Fibroblast of lung (primary cell): ENCODE data around the gene LRRK1. TPM values are rescaled to one million over a fixed set of nuclear protein-coding genes. Genes with fewer than 3 reads are reported as not detected.

Experiments used
- DNase-seq, 2 donors: peaks; one replicate each; pipeline versions ENCODE4 v3.0.0 to v3.0.0-alpha.2; 2010; ENCODE audit warnings: low read depth in 2 of 2
- H2AFZ ChIP-seq: 2 replicates; pipeline ENCODE4 v1.5.1; 2012; ENCODE audit warnings: low read length, control low read depth, inconsistent platforms
- H3K27ac ChIP-seq: 2 replicates; pipeline ENCODE4 v1.5.1; 2011; ENCODE audit warnings: low read length, control low read depth; ENCODE audit not compliant: insufficient read depth
- H3K27me3 ChIP-seq: 2 replicates; pipeline ENCODE4 v1.5.1; 2011; ENCODE audit warnings: mild to moderate bottlenecking, low read length; ENCODE audit not compliant: control insufficient read depth, insufficient read depth
- H3K36me3 ChIP-seq: 2 replicates; pipeline ENCODE4 v1.5.1; 2011; ENCODE audit warnings: low read length; ENCODE audit not compliant: control insufficient read depth, insufficient read depth
- H3K4me1 ChIP-seq: 2 replicates; pipeline ENCODE4 v1.5.1; 2011; ENCODE audit warnings: low read length; ENCODE audit not compliant: control insufficient read depth, insufficient read depth; ENCODE audit errors: extremely low read depth
- H3K4me2 ChIP-seq: 2 replicates; pipeline ENCODE4 v1.5.1; 2011; ENCODE audit warnings: low read length, control low read depth; ENCODE audit not compliant: insufficient read depth; ENCODE audit errors: extremely low read depth
- H3K4me3 ChIP-seq, 4 experiments: fragments of 200-600 bp in 1 of 4; sonication (generic) in 1 of 4; replicated peaks in 1 of 4; 2 replicates each; pipeline ENCODE4 v1.5.1; 2011 to 2016; ENCODE audit warnings: low read length in 4 of 4, low read depth in 3 of 4, mild to moderate bottlenecking in 3 of 4, control low read depth in 2 of 4, inconsistent platforms in 1 of 4, mixed read lengths in 1 of 4; ENCODE audit not compliant: insufficient read depth in 1 of 4; ENCODE audit errors: control extremely low read depth in 1 of 4
- H3K79me2 ChIP-seq: 2 replicates; pipeline ENCODE4 v1.5.1; 2012; ENCODE audit warnings: mild to moderate bottlenecking, low read length, inconsistent platforms; ENCODE audit not compliant: control insufficient read depth, insufficient read depth
- H3K9ac ChIP-seq: 2 replicates; pipeline ENCODE4 v1.5.1; 2011; ENCODE audit warnings: mild to moderate bottlenecking, low read length, control low read depth; ENCODE audit not compliant: insufficient read depth
- H3K9me3 ChIP-seq: 2 replicates; pipeline ENCODE4 v1.5.1; 2012; ENCODE audit warnings: low read depth, low read length; ENCODE audit not compliant: control insufficient read depth, insufficient read depth
- H4K20me1 ChIP-seq: 2 replicates; pipeline ENCODE4 v1.5.1; 2011; ENCODE audit warnings: low read length; ENCODE audit not compliant: control insufficient read depth, insufficient read depth; ENCODE audit errors: extremely low read depth
- CTCF ChIP-seq, 2 donors: IDR thresholded peaks in 1 of 2; conservative IDR thresholded peaks in 1 of 2; 1 replicate in 1 of 2; 2 replicates in 1 of 2; pipeline ENCODE4 v1.5.1; 2011 to 2012; ENCODE audit warnings: low read length in 2 of 2, control low read depth in 1 of 2, inconsistent platforms in 1 of 2, low read depth in 1 of 2, mild to moderate bottlenecking in 1 of 2
- EZH2 ChIP-seq: IDR thresholded peaks from 2 replicates; pipeline ENCODE4 v1.5.1; 2012; ENCODE audit warnings: low read length, control low read depth, mild to moderate bottlenecking; ENCODE audit errors: missing control alignments
- polyA plus RNA-seq, 2 donors: library from polyadenylated mRNA; depleted of rRNA in 1 of 2; stranded (reverse) in 1 of 2; unstranded in 1 of 2; fragments of >200 nt; gene quantifications; 2 replicates each; pipeline ENCODE4 v1.2.1, GENCODE V29; 2011 to 2012; ENCODE audit warnings: missing spikeins in 1 of 2
- total RNA-seq: library from RNA; depleted of rRNA; stranded (reverse); fragments of >200 nt; gene quantifications from 2 replicates; pipeline ENCODE4 v1.2.1, GENCODE V29; 2014

The LRRK1 gene
- total and polyA plus RNA-seq, 2 donors (not counting 1 experiment from before 2014, with no cell fraction given) = 3.8 to 12.2 TPM

- Histone ChIP-seq H3K4me1 (peaks cover 11% of the 10 kb centered on the region), H3K9ac (no peak overlapping the region), H3K4me3 (no peak overlapping the region), H3K4me2 (no peak overlapping the region), H3K9me3 (no peaks in the 10 kb centered on the region), H3K79me2 (no peaks in the 10 kb centered on the region), H3K27me3 (no peaks in the 10 kb centered on the region), H3K36me3 (no peaks in the 10 kb centered on the region), H3K27ac (no peak overlapping the region), H2AFZ (no peak overlapping the region), H4K20me1 (no peaks in the 10 kb centered on the region)
- DNase-seq = no peak
- TF ChIP-seq EZH2 (no peak), CTCF (conservative IDR thresholded peaks at IDR 0.05 in 1 of 2, IDR thresholded peaks at IDR 0.05 in 1 of 2; ENCODE audit: low read depth in 1 of 2, low read length in 2 of 2) (no peak)
Measured at GRCh38 chr15:101113114-101114005, 194.2 kb downstream of the LRRK1 start.

GRCh38 chr15:101114166-101114565 is 195.0 kb downstream of the LRRK1 start:
- Histone ChIP-seq H3K9me3 (no peaks in the 10 kb centered on the region), H3K4me3 (no peak overlapping the region), H3K79me2 (no peaks in the 10 kb centered on the region), H3K4me2 (no peak overlapping the region), H3K27ac (no peak overlapping the region), H4K20me1 (no peaks in the 10 kb centered on the region), H3K9ac (no peak overlapping the region), H3K36me3 (no peaks in the 10 kb centered on the region), H2AFZ (no peak overlapping the region), H3K4me1 (peaks cover 11% of the 10 kb centered on the region), H3K27me3 (no peaks in the 10 kb centered on the region)
- TF ChIP-seq EZH2 = no peak
- no peak for TF ChIP-seq CTCF (conservative IDR thresholded peaks at IDR 0.05 in 1 of 2, IDR thresholded peaks at IDR 0.05 in 1 of 2; ENCODE audit: low read depth in 1 of 2, low read length in 2 of 2)
- no peak for DNase-seq

- H3K4me1 ChIP-seq = peaks cover 11% of the 10 kb centered on the region
Measured at GRCh38 chr15:101114610-101115009, 195.5 kb downstream of the LRRK1 start.

More at GRCh38 chr15:101114610-101115009, 195.5 kb downstream of the LRRK1 start:
- Histone ChIP-seq H3K4me2 (no peak overlapping the region), H3K9me3 (no peaks in the 10 kb centered on the region), H3K4me3 (no peak overlapping the region), H3K9ac (no peak overlapping the region), H3K27me3 (no peaks in the 10 kb centered on the region), H2AFZ (no peak overlapping the region), H4K20me1 (no peaks in the 10 kb centered on the region), H3K36me3 (no peaks in the 10 kb centered on the region), H3K27ac (no peak overlapping the region), H3K79me2 (no peaks in the 10 kb centered on the region)
- no peak for DNase-seq
- TF ChIP-seq EZH2 = no peak
- no peak for TF ChIP-seq CTCF (conservative IDR thresholded peaks at IDR 0.05 in 1 of 2, IDR thresholded peaks at IDR 0.05 in 1 of 2; ENCODE audit: low read depth in 1 of 2, low read length in 2 of 2)
